GM21825 (cell line): ENCODE data around the gene CFHR5.
"Not testable (repeated sequence)": the region's sequence is repeated elsewhere in the genome, so short reads cannot be mapped to it uniquely, and the experiment has no call there.

Experiments
- ATAC-seq: cut with Tn5 transposase; IDR thresholded peaks from one replicate; pipeline ENCODE4 v1.9.1; 2021; ENCODE audit warnings: mild to moderate bottlenecking, moderate library complexity; ENCODE audit not compliant: unreplicated experiment

The CFHR5 gene

GRCh38 chr1:196977278-196977677 is at the start of gene CFHR5:
CFHR5 (plus strand) TSS chr1:196977556; CDS start chr1:196977665, 109 bp downstream.
- ATAC-seq, result no peak

- ATAC-seq, result not testable (repeated sequence)
These were observed 44.5 kb upstream of the CFHR5 start for GRCh38 chr1:196932853-196933252.

GRCh38 chr1:196933531-196934189 is 43.7 kb upstream of the CFHR5 start:
- no peak for ATAC-seq

- not testable (repeated sequence) for ATAC-seq
These were observed 35.9 kb upstream of the CFHR5 start for GRCh38 chr1:196941474-196941873.

DNA sequence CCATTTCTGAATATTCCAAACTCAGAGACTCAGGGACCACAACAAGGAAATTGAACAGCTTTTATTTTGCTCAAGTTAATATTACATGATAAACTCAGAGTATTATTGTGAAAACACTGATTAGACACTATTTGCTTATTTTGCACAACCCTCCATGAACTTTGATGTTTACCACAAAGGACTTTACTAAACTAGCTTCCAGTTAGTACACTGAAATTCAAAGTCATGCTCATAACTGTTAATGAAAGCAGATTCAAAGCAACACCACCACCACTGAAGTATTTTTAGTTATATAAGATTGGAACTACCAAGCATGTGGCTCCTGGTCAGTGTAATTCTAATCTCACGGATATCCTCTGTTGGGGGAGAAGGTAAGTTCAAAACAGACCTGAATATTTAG is 33.8 kb upstream of the CFHR5 start, which contains the start of gene CFHR2:
CFHR2 (plus strand) TSS at position 171 of the 400 bp plus-strand sequence; CDS start at position 314, 143 bp downstream.
- not testable (repeated sequence) for ATAC-seq

GRCh38 chr1:196951711-196952394 is 25.5 kb upstream of the CFHR5 start:
- ATAC-seq, result peak; percentile 86

DNA sequence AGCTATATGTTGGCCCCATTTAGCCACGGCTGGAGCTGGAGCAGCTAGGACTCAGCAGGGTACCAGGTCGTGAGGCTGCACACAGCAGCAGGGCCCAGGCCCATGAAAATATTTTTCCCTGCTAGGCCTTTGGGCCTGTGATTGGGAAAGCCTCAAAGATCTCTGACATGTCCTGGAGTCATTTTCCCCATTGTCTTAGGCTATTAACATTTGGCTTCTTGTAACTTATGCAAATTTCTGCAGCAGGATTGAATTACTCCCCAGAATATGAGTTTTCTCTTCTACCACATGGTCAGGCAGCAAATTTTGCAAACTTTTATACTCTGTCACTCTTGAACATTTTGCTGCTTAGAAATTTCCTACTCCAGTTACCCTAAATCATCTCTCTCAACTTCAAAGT is 22.6 kb upstream of the CFHR5 start:
- no peak for ATAC-seq

GRCh38 chr1:196955926-196956325 is 21.4 kb upstream of the CFHR5 start:
- ATAC-seq, result no peak

DNA sequence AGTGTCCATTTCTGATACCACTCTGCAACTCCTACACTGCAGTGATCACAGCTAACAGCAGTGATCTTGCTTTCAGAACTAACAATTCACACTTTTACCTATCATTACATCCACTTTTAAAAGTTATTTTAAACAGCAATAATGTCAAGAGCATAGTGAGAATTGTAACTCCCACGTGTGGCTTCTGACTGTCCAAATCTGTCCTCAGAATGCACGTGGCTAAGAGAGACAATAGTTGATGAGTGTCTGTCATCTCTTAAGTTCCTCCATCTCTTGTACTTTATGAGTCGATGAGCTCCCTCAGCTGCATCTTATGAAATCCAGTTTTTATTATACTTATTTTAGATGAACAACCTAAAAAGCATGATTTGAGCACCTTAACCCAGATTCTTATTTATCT is 16.5 kb upstream of the CFHR5 start:
- no peak for ATAC-seq

DNA sequence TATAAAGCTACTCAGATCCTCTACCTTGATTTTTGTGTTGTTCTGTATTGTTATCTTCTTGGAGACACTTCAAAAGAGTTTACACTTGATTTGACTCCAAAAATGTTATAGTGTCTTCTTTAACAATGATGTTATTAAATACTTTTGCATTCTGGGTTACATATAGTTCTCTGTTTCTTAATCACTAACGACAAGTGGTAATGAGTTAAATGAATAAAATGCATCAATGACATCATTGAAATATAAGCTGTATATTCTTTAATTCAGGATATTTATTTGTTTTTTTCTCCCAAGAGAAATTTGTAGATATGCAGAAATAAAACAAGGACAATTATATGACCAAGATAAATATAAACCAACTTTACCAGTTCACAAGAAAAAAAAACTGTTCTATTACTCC is 7.2 kb upstream of the CFHR5 start:
- ATAC-seq, result no peak

DNA sequence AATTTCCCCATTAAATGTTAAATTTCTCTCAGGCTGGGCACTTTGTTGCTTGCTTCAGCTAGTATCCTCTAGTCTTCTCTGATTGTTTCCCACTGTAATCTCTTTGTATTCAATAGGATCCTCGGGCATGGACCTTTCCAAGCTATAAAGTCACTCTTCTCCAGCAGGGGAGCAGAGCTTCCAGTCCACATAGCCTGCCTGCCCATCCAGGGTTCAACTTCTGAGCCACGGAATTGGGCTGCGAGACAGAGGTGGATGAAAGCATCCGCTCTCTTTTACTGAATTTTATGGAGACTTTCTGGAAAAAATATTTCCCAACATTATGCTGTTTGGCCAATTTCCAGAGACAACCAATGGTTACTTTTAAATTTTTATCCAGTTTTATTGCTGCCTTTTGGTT is 1.1 kb upstream of the CFHR5 start:
- no peak for ATAC-seq

- no peak for ATAC-seq
These were observed 3.5 kb downstream of the CFHR5 start for GRCh38 chr1:196980859-196981258.

DNA sequence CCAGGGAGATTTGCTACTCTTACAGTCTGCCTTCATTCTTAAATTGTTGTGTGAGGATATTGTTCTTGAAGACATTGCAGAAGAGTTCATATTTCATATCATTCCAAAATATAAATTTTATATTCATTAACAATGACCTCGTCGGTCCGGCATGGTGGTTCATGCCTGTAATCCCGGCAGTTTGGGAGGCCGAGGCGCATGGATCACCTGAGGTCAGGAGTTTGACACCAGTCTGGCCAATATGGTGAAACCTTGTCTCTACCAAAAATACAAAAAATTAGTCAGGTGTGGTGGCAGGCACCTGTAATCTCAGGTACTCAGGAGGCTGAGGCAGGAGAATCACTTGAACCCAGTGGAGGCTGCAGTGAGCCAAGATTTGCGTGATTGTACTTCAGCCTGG is 4.9 kb downstream of the CFHR5 start:
- ATAC-seq, result not testable (repeated sequence)

GRCh38 chr1:196991919-196992651 is 14.7 kb downstream of the CFHR5 start:
- not testable (repeated sequence) for ATAC-seq

DNA sequence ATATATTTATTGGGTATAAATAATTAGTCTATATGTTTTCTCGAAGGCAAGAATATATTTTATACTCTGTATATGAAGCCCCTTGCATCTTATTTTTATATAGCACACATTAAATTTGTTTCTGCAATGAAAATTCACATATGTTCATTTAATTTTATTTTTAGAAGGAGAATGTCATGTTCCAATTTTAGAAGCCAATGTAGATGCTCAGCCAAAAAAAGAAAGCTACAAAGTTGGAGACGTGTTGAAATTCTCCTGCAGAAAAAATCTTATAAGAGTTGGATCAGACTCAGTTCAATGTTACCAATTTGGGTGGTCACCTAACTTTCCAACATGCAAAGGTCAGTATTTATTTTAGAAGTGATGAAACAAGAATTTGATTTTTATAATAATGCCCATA is 16.6 kb downstream of the CFHR5 start:
- no peak for ATAC-seq

GRCh38 chr1:196997423-196997822 is 20.1 kb downstream of the CFHR5 start:
- no peak for ATAC-seq

DNA sequence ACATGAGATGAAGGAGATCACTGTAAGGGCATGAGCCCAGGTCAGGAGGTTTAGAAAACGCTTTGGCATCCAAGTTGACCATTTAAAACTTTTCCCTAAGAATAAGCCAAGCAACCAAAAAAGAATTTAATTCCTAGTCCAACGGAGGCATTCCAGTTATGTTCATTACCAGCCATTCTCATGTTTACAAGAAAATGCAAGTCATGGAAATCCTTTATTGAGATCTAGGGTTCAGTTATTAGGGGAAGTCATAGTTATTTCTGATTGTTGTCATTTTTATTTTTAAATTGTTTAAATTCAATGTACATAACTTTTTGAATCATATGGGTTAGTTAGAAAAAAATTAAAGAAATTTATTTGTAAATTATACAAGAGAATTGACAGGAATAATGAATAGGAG is 24.5 kb downstream of the CFHR5 start:
- no peak for ATAC-seq

DNA sequence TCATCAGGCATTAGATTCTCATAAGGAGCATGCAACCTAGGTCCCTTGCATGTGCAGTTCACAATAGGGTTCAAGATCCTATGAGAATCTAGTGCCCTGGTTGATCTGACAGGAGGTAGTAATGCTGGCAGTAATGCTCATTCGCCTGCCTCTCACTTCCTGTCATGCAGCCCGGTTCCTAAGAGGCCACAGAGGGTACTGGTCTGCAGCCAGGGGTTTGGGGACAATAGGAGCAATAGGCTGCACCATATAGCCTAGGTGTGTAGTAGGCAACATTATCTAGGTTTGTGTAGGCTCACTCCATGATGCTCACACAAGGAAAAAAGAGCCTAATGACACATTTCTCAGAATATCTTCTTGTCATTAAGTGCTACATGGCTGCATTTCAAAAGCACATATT is 25.8 kb downstream of the CFHR5 start:
- no peak for ATAC-seq

DNA sequence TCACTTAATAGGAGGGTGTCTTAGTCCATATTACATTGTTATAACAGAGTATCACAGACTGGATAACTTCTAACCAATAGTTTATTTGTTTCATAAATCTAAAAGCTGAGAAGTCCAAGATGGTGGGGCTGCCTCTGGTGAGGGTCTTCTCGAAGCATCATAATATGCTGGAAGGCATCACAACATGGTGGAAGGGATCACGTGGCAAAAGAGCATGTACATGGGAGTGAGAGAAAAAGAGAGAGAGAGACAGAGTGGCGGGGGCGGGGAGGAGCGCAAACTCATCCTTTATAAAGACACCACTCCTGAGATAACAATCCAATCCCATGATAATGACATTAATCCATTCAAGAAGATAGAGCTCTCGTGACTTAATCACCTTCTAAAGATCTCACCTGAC is 31.5 kb downstream of the CFHR5 start:
- no peak for ATAC-seq

DNA sequence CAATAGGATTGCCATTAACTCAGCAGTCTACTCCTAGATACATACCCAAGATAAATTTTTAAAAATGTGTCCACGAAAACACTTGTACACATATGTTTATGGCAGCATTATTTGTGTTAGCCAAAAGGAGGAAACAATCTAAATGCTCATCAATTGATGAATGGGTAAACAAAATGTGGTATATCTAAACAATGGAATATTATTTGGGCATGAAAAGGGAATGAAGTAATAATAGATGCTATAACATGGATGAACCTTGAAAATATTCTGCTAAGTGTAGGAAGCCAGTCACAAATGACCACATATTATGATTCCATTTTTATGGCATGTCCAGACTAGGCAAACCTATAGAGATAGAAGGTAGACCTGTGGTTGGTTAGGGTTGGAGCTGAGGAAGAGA is 34.3 kb downstream of the CFHR5 start:
- no peak for ATAC-seq

GRCh38 chr1:197013234-197013633 is 35.9 kb downstream of the CFHR5 start:
- ATAC-seq, result no peak

- no peak for ATAC-seq
These were observed 39.4 kb downstream of the CFHR5 start for GRCh38 chr1:197016751-197017150.
